Stimulated activated CD4-positive, alpha-beta T cell treated with anti-CD3 and anti-CD28 coated beads, Interleukin-4, amount 100 ng/mL, for 1 hour (primary cell): ENCODE data around the gene ITGA11.
"Not testable (repeated sequence)": the region's sequence is repeated elsewhere in the genome, so short reads cannot be mapped to it uniquely, and the experiment has no call there.

Experiments used
- DNase-seq: peaks from one replicate; pipeline ENCODE4 v3.0.0-alpha.2; 2020

ITGA11 gene

GRCh38 chr15:68407886-68408881, 23.8 kb downstream of the ITGA11 start:
- no peak for DNase-seq

GRCh38 chr15:68407141-68407885, 24.6 kb downstream of the ITGA11 start:
- no peak for DNase-seq

GRCh38 chr15:68405378-68406250, 26.3 kb downstream of the ITGA11 start:
- no peak for DNase-seq

GRCh38 chr15:68404056-68404798, 27.7 kb downstream of the ITGA11 start:
- no peak for DNase-seq

GRCh38 chr15:68403161-68403941, 28.6 kb downstream of the ITGA11 start:
- DNase-seq: no peak

- no peak for DNase-seq
These were observed 29.4 kb downstream of the ITGA11 start for GRCh38 chr15:68402432-68403160.

GRCh38 chr15:68401496-68402431, 30.2 kb downstream of the ITGA11 start:
- DNase-seq: no peak

GRCh38 chr15:68400066-68400456, 31.9 kb downstream of the ITGA11 start:
- DNase-seq: no peak

- DNase-seq: no peak
These were observed 32.6 kb downstream of the ITGA11 start for GRCh38 chr15:68399096-68400065.

- DNase-seq: not testable (repeated sequence)
These were observed 34.0 kb downstream of the ITGA11 start for GRCh38 chr15:68397999-68398398.

GRCh38 chr15:68396068-68396467, 35.9 kb downstream of the ITGA11 start:
- no peak for DNase-seq

- DNase-seq: no peak
These were observed 40.8 kb downstream of the ITGA11 start for GRCh38 chr15:68391121-68391520.

- DNase-seq: no peak
These were observed 41.8 kb downstream of the ITGA11 start for GRCh38 chr15:68389936-68390817.

- no peak for DNase-seq
These were observed 42.7 kb downstream of the ITGA11 start for GRCh38 chr15:68389041-68389930.

- DNase-seq: no peak
These were observed 44.4 kb downstream of the ITGA11 start for GRCh38 chr15:68387381-68388143.
